Duodenal mucosa (tissue), 2 donors: ENCODE data around the gene SMAD1.

Experiments
- H3K27ac ChIP-seq: one replicate; pipeline ENCODE4 v1.7.0; 2013; ENCODE audit warnings: low read depth, low read length
- H3K27me3 ChIP-seq, 2 donors: one replicate each; pipeline ENCODE4 v1.7.0; 2013; ENCODE audit warnings: low read length in 2 of 2, control low read depth in 1 of 2; ENCODE audit not compliant: insufficient read depth in 2 of 2, control insufficient read depth in 1 of 2
- H3K36me3 ChIP-seq, 2 donors: one replicate each; pipeline ENCODE4 v1.7.0; 2013; ENCODE audit warnings: low read length in 2 of 2, control low read depth in 1 of 2; ENCODE audit not compliant: insufficient read depth in 2 of 2, control insufficient read depth in 1 of 2
- H3K4me1 ChIP-seq, 2 donors: one replicate each; pipeline ENCODE4 v1.7.0; 2013; ENCODE audit warnings: low read length in 2 of 2, control low read depth in 1 of 2; ENCODE audit not compliant: insufficient read depth in 2 of 2, control insufficient read depth in 1 of 2
- H3K4me3 ChIP-seq, 2 donors: one replicate each; pipeline ENCODE4 v1.7.0; 2013; ENCODE audit warnings: low read length in 2 of 2, low read depth in 1 of 2
- H3K9ac ChIP-seq, 2 donors: one replicate each; pipeline ENCODE4 v1.7.0; 2013; ENCODE audit warnings: low read length in 2 of 2, low read depth in 1 of 2
- H3K9me3 ChIP-seq, 2 donors: one replicate each; pipeline ENCODE4 v1.7.0; 2013; ENCODE audit warnings: low read length in 2 of 2, control low read depth in 1 of 2; ENCODE audit not compliant: control insufficient read depth in 1 of 2

The SMAD1 gene

DNA sequence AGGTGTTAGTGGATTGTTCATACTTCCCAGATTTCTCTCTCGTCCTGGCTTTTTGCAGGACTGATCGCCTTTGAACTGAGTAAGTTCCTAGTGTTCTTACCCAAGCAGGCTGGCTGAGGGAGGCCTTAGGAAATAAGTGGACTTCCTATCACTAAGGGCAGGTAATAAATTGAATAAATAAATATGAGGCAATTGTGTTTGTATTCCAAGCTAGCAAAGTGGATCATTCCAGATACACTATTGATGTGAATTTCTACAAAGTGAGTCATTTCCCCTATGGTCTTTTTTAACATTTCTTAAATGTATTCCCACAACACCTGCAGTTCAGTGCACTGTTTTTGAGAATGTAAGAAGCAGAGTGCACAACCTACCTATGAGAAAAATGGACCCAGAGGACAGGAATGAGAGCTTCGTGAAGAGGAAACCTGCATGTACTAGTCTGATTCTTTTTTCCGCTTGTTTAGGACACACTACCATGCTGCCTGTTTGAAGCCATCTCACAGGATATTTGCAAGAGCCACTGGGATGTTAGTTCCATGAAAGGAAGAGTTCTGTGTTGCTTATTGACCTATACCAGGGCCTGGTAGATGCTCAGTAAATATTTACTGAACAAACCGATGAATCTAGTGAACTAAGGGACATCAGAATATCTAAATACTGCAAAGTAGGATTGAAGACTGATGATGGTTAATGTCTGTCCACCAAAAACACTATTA, 29.0 kb upstream of the SMAD1 start:
- Histone ChIP-seq H3K4me1 (no peaks in the 10 kb centered on the region), H3K36me3 (no peaks in the 10 kb centered on the region), H3K27me3 (no peaks in the 10 kb centered on the region), H3K4me3 (no peak overlapping the region), H3K27ac (no peak overlapping the region), H3K9ac (no peak overlapping the region), H3K9me3 (no peaks in the 10 kb centered on the region)

DNA sequence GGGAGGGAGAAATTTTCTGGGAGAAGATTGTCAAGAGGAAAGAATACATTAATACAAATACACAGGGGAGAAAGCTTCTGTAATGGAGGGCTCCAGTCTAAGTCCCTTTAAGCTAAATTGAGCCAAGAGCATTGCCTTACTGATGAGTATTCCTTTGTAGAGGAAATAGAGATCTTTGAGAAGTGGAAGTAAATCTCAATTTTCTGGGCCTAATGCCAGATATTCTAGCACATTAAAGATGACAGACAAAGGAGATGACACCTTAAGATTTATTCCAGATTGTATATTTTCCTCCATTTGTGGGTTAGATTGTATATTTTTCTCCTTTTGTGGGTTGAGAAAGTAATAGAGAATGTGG, 28.5 kb upstream of the SMAD1 start:
- Histone ChIP-seq H3K4me3 (no peak overlapping the region), H3K9me3 (no peaks in the 10 kb centered on the region), H3K9ac (no peak overlapping the region), H3K4me1 (no peaks in the 10 kb centered on the region), H3K27ac (no peak overlapping the region), H3K27me3 (no peaks in the 10 kb centered on the region), H3K36me3 (no peaks in the 10 kb centered on the region)

DNA sequence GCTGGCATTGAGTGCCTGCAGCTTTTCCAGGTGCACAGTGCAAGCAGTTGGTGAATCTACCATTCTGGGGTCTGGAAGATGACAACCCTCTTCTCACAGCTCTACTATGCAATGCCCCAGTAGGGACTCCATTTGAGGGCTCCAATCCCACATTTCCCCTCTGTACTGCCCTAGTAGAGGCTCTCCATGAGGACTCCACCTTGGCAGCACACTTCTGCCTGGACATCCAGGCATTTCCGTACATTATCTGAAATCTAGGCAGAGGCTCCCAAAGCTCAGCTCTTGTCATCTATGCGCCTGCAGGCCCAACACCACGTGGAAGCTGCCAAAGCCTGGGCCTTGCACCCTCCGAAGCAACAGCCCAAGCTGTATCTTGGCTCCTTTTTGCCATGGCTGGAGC, 8.4 kb upstream of the SMAD1 start:
- no peak overlapping the region for H3K27ac ChIP-seq
- peaks cover 8 to 9% of the 10 kb centered on the region in 2 donors for H3K9me3 ChIP-seq
- no peaks in the 10 kb centered on the region for H3K27me3 ChIP-seq
- H3K4me3 ChIP-seq, result no peak overlapping the region
- H3K4me1 ChIP-seq, result no peaks in the 10 kb centered on the region
- no peak overlapping the region for H3K9ac ChIP-seq
- H3K36me3 ChIP-seq, result no peaks in the 10 kb centered on the region

DNA sequence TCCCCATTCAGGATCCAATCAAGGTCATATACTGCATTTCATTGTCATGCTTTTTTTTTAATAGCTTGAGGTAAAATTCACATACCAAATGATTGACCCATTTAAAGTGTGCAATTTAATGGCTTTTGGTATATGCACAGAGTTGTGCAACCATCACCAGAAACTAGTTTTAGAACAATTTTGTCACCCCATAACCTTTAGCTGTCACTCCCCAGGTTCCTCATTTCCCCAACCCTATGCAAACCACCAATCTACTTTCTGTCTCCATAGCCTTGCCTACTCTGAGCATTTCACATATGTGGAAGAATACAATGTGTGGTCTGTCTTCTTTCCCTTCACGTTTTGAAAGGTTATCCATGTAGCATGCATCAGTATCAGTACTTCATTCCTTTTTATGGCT, 1.4 kb upstream of the SMAD1 start:
- H3K27me3 ChIP-seq, result no peaks in the 10 kb centered on the region
- no peaks in the 10 kb centered on the region for H3K36me3 ChIP-seq
- no peak overlapping the region for H3K4me3 ChIP-seq
- no peaks in the 10 kb centered on the region for H3K9me3 ChIP-seq
- H3K9ac ChIP-seq, result no peak overlapping the region
- H3K4me1 ChIP-seq, result peaks cover 18 to 21% of the 10 kb centered on the region in 2 donors
- no peak overlapping the region for H3K27ac ChIP-seq

DNA sequence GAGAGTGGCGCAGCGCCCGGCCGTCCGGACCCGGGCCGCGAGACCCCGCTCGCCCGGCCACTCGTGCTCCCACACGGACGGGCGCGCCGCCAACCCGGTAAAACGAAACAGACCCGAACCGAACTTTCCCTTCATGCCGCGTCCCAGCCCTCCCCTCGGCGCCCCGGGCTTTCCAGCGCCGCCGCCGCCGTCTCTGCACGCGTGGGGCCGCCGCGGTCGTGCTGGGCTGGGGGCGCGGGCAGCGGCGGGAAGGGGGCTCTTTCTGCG, 222 bp downstream of the SMAD1 start:
- H3K9me3 ChIP-seq, result no peaks in the 10 kb centered on the region
- H3K4me1 ChIP-seq, result peaks cover 23 to 32% of the 10 kb centered on the region in 2 donors
- H3K36me3 ChIP-seq, result no peaks in the 10 kb centered on the region
- H3K27me3 ChIP-seq, result no peaks in the 10 kb centered on the region
- peak overlapping the region; percentile 89 to 97 for H3K4me3 ChIP-seq
- H3K27ac ChIP-seq, result peak overlapping the region; percentile 80
- peak overlapping the region; percentile 74 to 77 for H3K9ac ChIP-seq

DNA sequence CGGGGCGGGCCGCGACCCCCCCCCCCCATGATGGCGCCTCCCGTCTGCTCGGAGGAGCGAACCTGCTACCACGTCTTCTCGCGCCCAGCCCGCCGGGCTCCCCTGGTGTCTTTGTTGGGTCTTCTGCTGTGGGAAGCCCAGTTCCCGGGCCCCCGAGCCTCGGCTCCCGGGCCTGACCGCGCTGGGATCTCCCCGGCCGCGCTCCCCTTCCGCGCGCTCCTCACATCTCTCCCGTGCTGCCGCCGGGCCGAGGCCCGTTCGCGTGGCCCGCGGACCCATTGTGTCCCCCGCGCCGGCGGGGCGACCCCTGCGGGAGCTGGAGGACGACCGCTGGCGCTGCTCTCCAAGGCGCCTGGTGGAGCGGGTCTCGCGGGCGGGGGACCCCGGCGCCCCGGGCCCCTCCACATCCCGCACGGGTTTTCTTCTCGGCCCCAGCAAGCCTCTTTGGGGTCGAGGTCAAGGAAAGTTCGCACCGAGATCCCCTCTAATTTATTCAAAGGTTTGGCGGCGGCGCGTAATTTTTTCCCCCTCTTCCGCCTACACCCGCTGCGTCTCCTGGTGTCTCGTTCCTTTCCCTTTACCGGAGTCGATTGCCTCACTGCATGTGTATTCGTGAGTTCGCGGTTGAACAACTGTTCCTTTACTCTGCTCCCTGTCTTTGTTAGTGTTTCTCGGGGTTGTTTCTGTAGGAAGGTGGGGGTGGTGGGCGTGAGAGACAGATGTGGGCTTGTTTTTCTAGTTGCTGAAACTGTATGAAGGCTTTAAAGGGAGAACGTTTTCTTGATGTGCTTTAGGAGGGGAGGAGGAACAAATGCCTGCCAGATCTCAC, 770 bp downstream of the SMAD1 start:
- Histone ChIP-seq H3K36me3 (no peaks in the 10 kb centered on the region), H3K27me3 (no peaks in the 10 kb centered on the region), H3K27ac (peak overlapping the region; percentile 80), H3K9me3 (no peaks in the 10 kb centered on the region), H3K4me3 (peak overlapping the region; percentile 89 to 97), H3K9ac (peak overlapping the region; percentile 74 to 77), H3K4me1 (peaks cover 23 to 37% of the 10 kb centered on the region in 2 donors)

DNA sequence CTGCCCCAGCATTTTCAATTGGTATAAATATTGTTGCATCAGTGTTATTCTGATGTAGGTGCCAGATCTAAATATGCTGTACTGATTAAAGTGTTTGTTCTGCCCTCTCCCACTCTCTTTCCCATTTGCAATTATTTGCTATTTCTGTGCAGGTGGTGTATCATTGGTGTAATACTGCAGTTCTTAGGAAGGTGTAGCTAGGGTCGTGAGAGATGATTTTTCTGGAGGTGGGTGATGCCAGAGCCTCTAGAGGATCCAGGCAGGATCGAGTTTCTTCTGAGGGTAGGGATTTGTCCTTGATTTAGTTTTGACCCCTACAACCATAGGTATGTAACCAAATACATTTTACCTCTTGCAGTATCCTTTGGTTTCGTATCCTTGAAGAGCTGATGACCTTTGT, 1.9 kb downstream of the SMAD1 start:
- no peaks in the 10 kb centered on the region for H3K9me3 ChIP-seq
- no peaks in the 10 kb centered on the region for H3K36me3 ChIP-seq
- no peaks in the 10 kb centered on the region for H3K27me3 ChIP-seq
- peak overlapping the region; percentile 44 to 77 for H3K9ac ChIP-seq
- no peak overlapping the region for H3K27ac ChIP-seq
- peak overlapping the region; percentile 89 to 97 for H3K4me3 ChIP-seq
- peaks cover 23 to 40% of the 10 kb centered on the region in 2 donors for H3K4me1 ChIP-seq

DNA sequence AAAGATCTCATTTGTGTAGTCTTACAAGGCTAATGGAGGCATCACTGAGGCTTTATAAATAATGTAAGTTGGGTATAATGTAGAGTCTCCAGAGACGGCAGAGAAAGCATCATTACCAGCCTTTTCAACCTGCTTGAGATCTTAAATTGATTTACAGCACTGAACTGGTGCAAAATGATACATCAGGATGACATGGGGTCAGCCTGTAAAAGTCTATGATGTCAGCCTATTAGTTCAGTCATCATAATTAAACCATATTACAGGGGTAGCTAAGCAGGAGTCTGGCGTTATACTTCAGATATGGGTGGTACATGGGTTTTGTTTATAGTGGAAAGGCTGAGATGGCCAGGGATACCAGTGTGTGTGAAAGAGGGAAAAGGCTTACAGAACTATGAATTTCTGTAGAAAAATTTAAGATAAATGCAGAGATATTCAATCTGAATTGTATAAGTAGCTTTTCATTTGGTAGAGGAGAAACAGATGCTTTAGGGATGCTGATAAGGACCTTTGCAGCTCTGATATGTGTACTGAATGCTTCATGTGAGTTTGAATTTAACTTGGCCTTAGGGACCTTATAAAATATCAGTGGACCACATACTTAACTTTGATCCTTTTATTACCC, 2.7 kb downstream of the SMAD1 start:
- H3K27ac ChIP-seq, result no peak overlapping the region
- no peak overlapping the region for H3K9ac ChIP-seq
- no peaks in the 10 kb centered on the region for H3K9me3 ChIP-seq
- no peaks in the 10 kb centered on the region for H3K27me3 ChIP-seq
- no peaks in the 10 kb centered on the region for H3K36me3 ChIP-seq
- peaks cover 23 to 40% of the 10 kb centered on the region in 2 donors for H3K4me1 ChIP-seq
- H3K4me3 ChIP-seq, result no peak overlapping the region

DNA sequence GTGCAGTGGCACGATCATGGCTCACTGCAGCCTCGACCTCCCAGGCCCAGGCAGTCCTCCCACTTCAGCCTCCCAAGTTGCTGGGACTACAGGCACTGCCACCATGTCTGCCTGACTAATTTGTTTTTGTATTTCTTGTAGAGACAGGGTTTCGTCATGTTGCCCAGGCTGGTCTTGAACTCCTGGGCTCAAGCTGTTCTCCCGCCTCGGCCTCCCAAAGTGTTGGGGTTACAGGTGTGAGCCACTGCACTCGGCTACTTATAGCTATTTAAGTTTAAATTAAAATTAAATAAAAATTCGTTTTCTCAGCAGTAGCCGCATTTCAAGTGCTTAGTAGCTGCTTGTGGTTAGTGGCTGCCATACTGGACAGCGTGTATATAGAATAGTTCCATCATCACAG, 3.5 kb downstream of the SMAD1 start:
- Histone ChIP-seq H3K27ac (no peak overlapping the region), H3K9me3 (no peaks in the 10 kb centered on the region), H3K27me3 (no peaks in the 10 kb centered on the region), H3K36me3 (no peaks in the 10 kb centered on the region), H3K9ac (no peak overlapping the region), H3K4me1 (peaks cover 23 to 43% of the 10 kb centered on the region in 2 donors), H3K4me3 (no peak overlapping the region)

DNA sequence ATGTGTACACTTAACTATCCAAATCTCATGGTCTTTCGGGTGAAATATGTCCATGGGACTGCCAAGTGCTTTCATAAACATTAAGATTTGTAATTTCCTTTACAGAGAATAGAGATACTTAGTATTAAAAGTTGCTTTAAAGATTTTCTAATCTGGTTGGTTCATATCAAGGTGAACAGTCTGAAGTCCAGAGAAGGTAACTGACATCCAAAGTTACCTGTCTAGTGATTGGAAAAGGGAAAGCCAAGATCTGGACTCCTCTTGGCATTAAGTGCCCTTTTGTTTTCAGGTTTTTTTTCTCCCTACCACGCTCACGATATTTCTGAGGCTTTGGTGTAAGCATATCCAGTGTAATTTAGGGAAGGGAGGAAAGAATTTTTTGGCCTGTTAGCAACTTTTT, 5.0 kb downstream of the SMAD1 start:
- Histone ChIP-seq H3K9ac (no peak overlapping the region), H3K36me3 (no peaks in the 10 kb centered on the region), H3K27ac (no peak overlapping the region), H3K4me1 (peaks cover 18 to 51% of the 10 kb centered on the region in 2 donors), H3K27me3 (no peaks in the 10 kb centered on the region), H3K9me3 (no peaks in the 10 kb centered on the region), H3K4me3 (no peak overlapping the region)
